ENCODE data around the gene SORBS1.

Gene SORBS1

GRCh38 chr10:95281206-95281605 is 280.0 kb downstream of the SORBS1 start:
- FAIRE-seq, result no peak

- no peak for FAIRE-seq
Measured at GRCh38 chr10:95280637-95281036, 280.5 kb downstream of the SORBS1 start.

DNA sequence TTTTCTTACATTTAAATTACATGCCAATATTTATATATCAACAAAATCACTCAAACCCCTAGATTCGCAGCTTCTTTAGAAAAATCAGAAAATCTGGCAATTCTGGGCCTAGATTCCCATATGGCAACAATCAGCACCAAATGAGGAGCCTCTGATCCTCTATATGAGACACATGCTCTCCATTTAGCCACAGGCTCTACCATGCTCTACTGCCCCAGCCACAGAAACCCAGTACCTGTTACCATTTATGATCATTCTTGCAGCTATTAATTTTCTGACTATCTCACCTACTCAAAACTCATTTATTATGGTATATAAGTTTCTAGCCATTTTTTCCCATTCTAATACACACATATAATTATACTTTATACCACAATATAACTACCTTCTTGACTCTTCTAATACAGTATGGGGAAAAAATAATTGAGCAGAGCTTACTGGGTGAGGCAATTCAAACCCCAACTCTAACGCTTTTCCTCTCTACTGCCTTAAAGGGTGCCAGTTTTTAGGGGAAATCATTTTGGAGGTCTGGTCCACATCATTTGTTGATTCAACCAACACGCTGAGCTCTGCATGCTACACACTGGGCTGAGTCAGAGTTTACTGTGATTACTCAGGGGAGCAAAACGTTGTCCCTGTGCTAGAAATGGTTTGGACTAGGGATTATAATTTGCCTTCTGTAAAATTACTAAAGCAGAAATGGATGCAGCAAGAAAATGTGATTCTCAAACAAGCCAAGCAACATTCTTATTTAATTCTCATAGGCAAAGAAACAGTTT is 281.9 kb downstream of the SORBS1 start:
- no peak for FAIRE-seq

GRCh38 chr10:95278061-95278988 is 282.8 kb downstream of the SORBS1 start:
- no peak for FAIRE-seq

GRCh38 chr10:95277614-95278013 is 283.6 kb downstream of the SORBS1 start:
- FAIRE-seq, result no peak

DNA sequence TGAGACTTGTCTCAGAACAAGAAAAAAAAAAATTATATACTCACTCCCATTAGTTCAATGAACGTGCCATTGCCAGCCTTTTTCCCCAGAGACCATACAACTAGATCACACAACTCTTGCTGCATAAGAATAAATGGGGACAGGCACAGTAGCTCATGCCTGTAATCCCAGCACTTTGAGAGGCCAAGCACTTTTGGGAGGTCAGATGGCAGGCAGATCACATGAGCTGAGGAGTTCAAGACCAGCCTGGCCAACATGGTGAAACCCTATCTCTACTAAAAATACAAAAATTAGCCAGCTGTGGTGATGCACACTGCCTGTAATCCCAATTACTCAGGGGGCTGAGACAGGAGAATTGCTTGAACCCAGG is 284.0 kb downstream of the SORBS1 start:
- no peak for FAIRE-seq

DNA sequence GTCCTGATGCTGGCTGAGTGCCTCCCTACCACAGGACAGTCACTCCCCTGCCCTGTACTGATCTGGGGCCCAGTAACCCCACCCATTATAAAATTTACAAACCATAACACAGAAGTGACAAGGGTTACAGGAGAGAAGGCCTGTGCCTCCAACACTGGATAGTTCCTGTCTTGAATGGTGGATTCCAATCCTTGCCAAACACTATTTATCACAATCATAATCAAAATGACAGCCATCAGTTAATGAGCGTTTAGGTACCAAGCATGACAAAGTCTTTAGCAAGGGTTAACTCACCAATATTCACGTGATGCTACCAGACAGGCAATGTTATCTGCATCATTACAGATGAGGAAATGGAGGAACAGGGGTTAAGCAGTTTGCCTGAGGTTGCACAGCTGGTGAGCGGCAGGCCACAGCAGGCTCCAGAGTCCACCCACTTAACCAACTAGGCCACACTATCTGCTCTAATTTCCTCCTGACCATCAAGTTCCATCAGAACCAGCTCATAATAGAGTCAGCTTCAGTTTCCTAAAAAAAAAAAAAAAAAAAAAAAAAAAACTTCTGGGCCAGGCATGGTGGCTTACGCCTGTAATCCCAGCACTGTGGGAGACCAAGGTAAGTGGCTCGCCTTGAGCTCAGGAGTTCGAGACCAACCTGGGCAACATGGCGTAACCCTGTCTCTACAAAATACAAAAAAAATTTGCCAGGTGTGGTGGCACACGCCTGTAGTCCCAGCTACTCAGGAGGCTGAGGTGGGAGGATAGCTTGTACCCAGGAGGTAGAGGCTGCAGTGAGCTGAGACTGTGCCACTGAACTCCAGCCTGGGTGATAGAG is 284.6 kb downstream of the SORBS1 start:
- FAIRE-seq, result no peak

DNA sequence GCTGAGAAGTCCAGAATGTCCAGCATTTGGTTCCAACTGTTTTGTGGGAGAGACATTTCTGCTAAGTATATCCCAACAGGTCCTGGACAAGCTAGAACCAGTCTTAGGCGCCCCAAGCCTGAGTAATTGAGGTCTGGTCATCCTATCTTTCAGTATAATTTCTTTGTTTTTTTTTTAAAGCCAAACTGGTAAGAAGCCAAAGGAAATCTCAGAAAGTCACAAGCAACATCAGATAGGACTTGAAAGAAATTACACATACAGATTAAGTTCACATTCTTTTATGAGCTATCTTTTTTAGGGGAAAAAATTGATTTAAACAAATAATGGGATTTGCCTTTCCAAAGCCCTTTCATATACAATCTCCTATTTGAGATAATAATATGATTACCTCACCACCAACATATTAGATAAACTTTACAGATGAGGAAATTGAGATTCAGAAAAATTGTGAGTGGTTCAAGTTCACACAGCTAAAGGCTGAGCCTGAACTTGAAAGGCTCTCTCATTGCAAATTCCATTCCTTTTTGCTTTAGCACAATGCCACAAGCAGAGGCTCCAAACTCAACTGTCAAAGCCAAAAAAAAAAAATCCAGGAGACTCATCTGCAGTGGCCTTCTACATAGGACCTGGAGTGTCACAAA is 285.3 kb downstream of the SORBS1 start:
- no peak for FAIRE-seq

GRCh38 chr10:95273393-95274312 is 287.5 kb downstream of the SORBS1 start:
- no peak for FAIRE-seq

DNA sequence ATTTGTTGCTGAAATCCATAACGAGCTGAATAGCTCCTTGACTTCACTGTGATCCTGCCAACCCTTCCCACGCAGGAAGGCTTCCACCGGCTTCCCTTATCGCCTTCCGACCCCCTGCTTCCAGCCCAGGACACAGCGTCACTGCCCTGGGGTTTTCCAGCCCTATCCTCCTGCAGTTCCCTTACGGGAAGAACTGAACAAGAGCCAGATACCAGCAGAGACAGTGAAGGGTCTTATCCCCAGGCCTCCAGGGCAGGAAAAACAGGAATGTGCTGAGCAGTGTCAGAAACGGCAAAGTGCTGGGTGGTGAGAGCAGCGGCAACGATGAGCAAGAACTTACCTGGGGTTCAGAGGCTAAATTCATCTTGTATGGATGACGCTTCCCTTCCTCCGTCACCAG is 292.7 kb downstream of the SORBS1 start:
- FAIRE-seq, result no peak

DNA sequence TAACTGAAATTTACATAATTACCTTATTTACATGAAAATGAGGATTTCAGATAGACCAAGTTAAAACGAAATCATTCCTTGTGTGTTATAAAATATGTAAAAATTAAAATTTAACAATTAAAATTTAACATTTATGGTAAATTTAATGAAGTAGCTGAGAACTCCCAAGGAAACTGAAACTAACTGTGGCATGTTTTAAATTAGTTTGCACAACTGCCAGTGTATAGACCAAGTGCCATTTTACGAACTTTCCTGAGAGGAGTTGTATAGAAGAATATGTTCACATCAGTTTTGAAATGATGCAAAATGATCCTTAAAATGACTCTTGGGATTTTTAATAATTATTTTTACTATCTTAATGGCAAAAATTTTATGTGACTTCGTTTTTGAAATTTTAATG is 293.9 kb downstream of the SORBS1 start:
- FAIRE-seq, result peak; percentile 47

DNA sequence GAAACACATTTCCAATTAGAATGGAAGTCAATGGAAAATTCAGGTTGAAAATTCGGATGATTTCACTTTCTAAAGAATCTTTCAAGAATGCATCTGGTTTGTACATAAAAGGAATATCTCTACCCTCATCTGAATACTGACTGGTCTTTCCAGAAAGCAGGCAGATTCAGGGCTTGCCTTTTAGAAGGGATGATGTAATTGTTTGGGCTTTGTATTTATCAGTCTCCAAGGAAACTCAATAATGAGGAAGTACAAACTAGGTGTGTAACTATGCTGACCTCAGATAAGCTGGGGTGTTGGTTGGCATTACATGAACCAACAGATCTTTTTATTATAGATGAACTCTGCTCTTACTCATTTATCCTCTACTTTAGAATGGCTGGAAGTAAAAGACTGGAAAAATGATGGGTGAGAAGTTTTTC is 294.5 kb downstream of the SORBS1 start:
- no peak for FAIRE-seq

DNA sequence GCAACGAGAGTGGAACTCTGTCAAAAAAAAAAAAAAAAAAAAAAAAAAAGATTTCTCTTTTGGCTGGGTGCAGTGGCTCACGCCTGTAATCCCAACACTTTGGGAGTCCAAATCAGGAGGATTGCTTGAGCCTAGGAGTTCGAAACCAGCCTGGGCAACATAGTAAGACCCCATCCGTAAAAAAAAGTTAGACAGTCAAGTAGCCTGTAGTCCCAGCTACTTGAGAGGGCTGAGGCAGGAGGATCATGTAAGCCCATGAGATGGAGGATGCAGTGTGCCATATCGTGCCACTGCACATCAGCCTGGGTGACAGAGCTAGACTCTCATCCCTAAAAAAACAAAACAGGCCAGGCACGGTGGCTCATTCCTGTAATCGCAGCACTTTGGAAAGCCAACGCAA is 295.6 kb downstream of the SORBS1 start:
- FAIRE-seq, result no peak

DNA sequence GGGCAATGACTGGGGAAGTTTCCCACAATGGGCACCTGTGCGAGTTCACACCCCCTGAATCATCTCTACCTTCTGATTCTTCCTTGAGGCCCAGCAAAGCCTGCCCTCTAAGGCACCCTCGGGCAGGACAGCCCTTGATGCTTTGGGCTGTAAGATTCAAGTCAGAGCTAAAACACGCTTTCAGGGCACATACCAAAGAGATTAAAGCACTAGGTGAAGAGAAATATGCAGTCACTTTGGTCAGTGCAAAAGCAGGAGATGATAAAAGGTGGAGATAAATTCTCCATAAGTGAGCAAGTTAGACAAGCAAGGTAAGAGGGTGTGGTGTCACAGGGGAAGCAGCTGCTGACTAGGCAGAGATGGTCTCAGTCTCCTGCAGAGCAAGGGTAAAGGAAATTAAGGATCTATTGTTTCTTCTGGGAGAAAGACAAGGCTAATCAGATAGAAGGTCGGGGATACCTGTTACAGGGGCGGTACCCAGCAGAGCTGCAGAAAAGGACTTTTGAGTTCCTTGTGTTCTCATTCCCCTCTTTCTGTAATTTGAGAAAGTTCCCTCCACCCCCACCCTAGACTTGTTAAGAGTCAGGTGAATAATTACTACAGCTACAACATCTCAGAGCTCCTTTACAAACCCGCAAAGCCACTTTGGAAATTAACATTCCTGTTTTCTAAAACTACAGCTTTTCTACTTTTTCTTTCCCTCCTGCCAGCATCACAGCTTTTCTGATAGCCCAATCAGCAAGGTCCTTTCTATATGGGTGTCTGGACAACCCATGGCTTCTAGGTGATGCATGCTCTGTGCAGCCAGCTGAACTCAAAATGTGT is 296.7 kb downstream of the SORBS1 start:
- no peak for FAIRE-seq

DNA sequence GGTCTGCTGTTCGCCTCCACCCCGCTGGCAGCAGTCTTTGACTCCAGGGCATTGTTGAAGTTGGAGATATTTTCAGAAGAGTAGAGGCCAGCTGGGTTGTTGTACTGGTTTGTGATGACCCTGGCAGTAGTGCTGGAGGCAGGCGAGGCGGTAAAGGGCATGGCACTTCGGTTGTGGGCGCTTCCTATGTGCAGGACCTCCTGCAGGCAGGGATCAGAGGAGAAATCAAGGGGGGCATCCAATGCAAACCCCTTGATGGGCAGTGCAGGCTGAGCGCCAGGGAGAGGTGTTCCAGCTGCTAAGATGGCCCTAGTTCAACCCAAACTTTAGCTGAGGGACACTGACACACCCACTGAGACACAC is 297.3 kb downstream of the SORBS1 start:
- FAIRE-seq, result no peak

DNA sequence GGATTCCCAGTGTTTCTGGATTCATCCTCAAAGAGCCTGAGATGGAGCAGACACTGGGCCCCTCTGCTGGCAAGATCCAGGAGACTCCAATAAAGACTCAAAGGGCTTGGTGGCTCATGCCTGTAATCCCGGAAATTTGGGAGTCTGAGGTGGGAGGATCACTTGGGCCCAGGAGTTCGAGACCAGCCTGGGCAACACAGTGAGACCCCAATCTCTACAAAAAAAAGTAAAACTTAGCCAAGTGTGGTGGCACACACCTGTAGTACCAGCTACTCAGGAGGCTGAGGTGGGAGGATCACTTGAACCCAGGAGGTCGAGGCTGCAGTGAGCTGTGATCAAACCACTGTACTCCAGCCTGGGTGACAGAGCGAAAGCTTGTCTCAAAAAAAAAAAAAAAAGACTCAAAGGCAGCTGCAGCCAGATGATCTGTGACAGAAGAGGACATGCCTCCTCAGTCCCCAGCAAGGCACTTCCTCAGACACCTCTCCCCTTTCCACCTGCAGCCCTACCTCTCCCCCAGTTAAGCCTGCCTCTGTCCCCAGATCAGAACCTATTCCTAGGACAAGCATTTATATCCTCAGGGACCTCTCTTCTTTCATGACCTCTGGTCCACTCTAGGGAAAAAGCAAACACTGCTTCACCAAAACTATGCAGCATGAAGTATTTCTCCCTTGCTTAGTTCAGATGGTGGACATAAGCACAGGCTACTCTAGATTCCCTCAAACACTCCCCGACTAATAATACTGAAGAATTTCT is 298.2 kb downstream of the SORBS1 start:
- FAIRE-seq, result no peak

GRCh38 chr10:95261926-95262325 is 299.2 kb downstream of the SORBS1 start:
- no peak for FAIRE-seq
